ENCODE measurements around the gene FYB1.
A peak's percentile ranks its signal among the peaks of the same experiment; 100 is the strongest.
"Not testable (repeated sequence)": the region's sequence is repeated elsewhere in the genome, so short reads cannot be mapped to it uniquely, and the experiment has no call there.

Gene FYB1

DNA sequence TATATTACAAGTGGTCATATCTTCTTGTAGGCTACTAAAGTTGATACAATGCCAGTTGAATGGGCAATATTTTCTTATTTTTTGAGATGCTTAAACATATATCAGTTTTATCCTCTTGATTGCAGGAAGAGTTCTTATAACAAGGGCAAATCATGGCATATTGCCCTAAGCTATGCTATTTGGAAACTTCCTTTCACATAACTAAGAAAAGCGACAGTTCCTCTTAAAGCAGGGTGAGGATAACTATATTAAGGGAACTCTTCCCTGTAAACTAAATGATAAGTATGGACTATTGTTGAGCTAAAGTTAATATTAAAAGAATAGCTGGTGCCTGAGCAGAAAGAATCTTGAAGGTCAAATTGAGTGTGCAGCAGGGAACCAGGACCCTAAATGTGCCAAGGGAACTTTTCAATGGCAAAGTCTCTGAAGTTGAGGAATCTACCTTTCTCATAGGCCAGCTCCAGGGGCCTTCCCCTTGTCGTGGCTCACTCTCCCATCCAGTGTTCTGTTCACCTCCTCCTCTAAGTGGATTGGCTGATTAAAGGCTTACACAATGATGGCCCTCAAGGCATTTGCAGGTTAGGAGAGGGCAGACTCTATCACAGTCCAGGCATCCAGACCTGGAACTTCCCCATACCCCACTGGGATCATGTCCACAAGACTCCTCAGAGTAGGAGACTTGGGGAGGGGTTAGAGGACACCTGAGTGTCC, 26.8 kb downstream of the FYB1 start:
- H3K27me3 Mint-ChIP-seq (ENCODE audit: low read depth) = no peaks in the 10 kb centered on the region
- peak overlapping the region; percentile 81 for H3K27ac Mint-ChIP-seq

DNA sequence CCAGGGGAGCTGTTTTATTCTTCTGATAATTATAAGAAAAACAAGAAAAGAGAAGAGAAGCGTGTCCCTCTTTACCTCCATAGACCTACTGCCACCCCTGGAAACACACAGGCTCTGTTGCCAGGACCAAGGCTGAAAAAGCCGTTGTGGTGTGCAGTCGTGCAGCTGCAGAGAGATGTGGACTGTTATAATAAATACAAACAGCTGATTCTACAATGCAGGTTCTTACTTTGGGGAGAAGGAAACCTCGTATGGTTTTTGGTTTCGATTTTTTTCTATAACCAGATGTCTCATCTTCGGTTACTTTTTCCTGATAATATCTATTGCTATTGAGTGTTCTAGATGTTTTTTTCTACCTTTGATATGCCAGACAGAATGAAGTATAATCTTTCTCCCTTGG, 28.1 kb downstream of the FYB1 start:
- Mint-ChIP-seq H3K4me3 (peak overlapping the region; percentile 80), H3K27ac (peak overlapping the region; percentile 84), H3K9me3 (no peaks in the 10 kb centered on the region), H3K27me3 (ENCODE audit: low read depth) (no peaks in the 10 kb centered on the region), H3K4me1 (ENCODE audit: low read depth) (peaks cover 87% of the 10 kb centered on the region), H3K36me3 (ENCODE audit: low read depth) (peaks cover 32% of the 10 kb centered on the region)

More for the DNA sequence above, 26.8 kb downstream of the FYB1 start:
- H3K4me1 Mint-ChIP-seq (ENCODE audit: low read depth) = peaks cover 84% of the 10 kb centered on the region
- H3K36me3 Mint-ChIP-seq (ENCODE audit: low read depth) = peaks cover 34% of the 10 kb centered on the region
- H3K9me3 Mint-ChIP-seq = no peaks in the 10 kb centered on the region
- H3K4me3 Mint-ChIP-seq = peak overlapping the region; percentile 83

DNA sequence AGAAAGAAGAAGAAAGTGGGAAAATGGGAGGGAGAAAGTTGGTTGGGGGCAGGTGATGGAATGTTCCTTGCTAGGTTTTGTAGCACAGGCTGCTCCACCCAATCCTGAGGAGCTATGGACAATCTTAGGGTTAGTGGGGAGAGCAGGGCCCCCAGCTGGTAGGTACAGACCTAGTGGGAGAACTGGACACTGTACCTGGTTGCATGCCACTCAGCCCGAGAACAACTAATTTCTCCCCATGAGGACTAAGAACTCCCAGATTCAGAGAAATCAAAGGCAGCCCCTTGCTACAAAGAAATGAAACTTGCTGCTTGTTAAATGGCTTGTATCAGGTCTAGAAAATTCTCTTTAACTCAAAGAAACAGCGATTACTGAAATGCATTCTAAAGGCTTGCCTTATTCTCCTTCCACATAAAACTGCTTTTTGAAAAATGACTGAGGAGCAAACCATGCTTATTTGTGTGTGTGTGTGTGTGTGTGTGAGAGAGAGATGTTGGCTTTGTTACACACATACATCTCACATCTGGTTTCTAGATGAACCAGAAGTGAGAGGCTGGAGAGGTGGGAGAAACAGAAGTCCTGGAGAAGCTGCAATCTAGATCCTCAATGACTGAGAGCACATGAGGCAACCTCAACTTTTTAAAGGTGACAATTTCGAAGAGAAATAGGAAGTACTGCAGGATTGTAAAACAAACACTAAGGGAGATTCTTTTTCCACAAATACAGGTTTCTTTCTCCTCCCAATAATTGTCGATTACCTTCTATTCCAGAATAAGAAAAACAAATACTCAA, 28.9 kb downstream of the FYB1 start:
- H3K4me3 Mint-ChIP-seq = peak overlapping the region; percentile 80
- H3K36me3 Mint-ChIP-seq (ENCODE audit: low read depth) = peaks cover 33% of the 10 kb centered on the region
- peaks cover 89% of the 10 kb centered on the region for H3K4me1 Mint-ChIP-seq (ENCODE audit: low read depth)
- H3K27me3 Mint-ChIP-seq (ENCODE audit: low read depth) = no peaks in the 10 kb centered on the region
- no peaks in the 10 kb centered on the region for H3K9me3 Mint-ChIP-seq
- peak overlapping the region; percentile 84 for H3K27ac Mint-ChIP-seq

DNA sequence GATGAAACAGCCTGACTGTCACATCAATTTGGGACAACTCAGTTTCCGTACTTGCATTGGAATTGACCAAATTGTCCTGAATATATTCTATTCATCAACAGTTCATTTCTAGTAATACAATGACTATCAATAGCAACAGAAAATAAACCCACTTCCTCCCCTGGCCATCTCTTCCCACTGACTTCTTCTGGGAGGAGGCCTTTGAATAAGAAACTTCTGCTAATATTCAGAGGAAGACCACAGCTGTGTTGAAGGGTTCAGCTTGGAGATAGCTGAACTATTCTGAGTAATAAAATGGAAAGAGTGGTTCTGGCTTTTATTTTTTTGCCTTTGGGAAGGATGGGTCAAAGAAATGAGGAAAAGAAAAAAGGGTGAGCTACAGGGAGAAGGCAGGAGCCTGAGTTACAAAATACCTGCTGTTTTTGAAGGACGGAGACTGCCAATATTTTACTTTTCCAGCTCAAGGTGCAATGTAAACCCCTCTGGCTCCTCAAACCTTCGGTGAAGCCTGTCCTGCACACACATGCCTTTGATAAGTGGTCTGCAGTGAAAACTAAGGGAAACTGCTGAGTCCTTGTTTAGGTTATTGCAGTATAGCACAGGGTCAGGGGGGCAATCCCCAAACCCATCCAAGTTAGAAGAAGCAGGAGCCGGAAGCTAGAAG, 29.9 kb downstream of the FYB1 start:
- Mint-ChIP-seq H3K27ac (peak overlapping the region; percentile 84), H3K36me3 (ENCODE audit: low read depth) (peaks cover 25% of the 10 kb centered on the region), H3K4me1 (ENCODE audit: low read depth) (peaks cover 85% of the 10 kb centered on the region), H3K4me3 (peak overlapping the region; percentile 80), H3K27me3 (ENCODE audit: low read depth) (no peaks in the 10 kb centered on the region), H3K9me3 (no peaks in the 10 kb centered on the region)

DNA sequence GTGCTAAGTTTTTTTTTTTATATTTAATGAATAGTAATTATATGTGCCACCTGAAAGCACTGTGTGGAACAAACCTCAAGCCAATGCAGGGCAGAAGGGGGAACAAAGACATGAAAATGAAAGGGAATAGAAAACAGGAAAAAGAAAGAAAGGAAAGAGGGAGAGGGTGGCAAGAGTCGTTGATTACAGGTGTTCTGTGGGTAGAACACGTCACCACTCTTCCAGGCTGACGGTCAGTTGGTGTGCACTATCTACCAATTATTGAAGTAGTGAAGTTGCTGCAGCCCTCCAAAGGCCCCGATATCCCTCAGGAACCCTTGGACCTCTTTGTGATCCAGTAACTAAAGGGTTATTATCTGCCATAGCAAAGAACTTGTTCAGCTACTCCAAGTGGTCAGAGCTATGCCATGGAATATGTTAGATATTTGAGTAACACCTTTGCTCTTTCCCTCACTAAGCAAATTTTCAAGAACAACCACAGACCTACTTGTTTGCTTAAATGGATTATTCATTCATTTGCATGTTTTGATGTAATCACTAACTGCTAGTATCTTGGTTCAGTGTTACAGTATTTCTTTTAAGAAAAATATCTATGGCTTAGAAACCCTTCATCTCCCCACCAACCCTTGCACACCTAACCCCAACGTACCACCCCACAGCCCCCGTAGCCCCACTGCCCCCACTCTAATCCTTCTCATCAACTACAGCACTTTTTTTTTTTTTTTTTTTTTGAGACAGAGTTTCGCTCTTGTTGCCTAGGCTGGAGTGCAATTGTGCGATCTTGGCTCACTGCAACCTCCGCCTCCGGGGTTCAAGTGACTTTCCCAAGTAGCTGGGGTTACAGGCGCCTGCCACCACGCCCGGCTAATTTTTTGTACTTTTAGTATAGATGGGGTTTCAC, 31.3 kb downstream of the FYB1 start:
- peaks cover 79% of the 10 kb centered on the region for H3K4me1 Mint-ChIP-seq (ENCODE audit: low read depth)
- H3K9me3 Mint-ChIP-seq = no peaks in the 10 kb centered on the region
- H3K27me3 Mint-ChIP-seq (ENCODE audit: low read depth) = no peaks in the 10 kb centered on the region
- peaks cover 17% of the 10 kb centered on the region for H3K36me3 Mint-ChIP-seq (ENCODE audit: low read depth)
- peak overlapping the region; percentile 84 for H3K27ac Mint-ChIP-seq
- H3K4me3 Mint-ChIP-seq = peak overlapping the region; percentile 80

DNA sequence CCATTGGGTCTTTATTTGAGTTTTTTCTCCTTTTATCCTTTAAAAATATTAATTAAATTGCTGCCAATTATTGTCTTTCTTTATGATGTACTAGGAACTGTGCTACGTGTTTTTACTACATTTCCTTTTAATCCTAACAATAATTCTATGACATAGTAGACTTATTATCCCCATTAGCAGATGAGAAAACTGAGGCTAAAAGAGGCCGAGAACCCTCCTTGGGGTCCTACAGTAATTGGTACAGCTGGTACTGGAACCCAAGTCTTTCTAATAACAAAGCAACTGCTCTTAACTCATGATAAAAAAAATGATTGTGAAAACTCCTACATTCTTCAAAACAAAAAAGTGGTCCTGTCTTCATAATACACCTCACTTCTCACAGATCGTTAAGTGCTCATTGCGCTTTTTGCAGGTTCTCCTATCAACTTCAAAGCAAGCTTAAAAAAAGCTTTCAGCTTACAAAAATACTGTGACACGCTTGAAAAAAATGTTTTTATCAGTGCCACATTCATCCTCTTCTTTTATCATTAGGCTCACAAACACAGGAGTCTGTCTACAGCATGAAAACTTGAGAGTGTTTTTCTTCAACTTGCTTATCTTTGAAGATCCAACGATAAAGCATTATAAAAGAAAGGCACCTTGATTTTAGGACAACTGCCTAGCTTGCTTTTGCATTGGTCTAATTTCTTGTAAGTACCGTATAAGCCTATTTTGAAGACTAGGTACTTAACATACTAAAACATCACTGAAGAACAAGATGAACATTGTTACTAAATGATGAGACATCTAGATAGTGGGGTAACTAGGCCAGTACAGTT, 32.4 kb downstream of the FYB1 start:
- no peaks in the 10 kb centered on the region for H3K9me3 Mint-ChIP-seq
- peak overlapping the region; percentile 80 for H3K4me3 Mint-ChIP-seq
- no peaks in the 10 kb centered on the region for H3K27me3 Mint-ChIP-seq (ENCODE audit: low read depth)
- H3K36me3 Mint-ChIP-seq (ENCODE audit: low read depth) = peaks cover 20% of the 10 kb centered on the region
- peaks cover 77% of the 10 kb centered on the region for H3K4me1 Mint-ChIP-seq (ENCODE audit: low read depth)
- peak overlapping the region; percentile 84 for H3K27ac Mint-ChIP-seq

DNA sequence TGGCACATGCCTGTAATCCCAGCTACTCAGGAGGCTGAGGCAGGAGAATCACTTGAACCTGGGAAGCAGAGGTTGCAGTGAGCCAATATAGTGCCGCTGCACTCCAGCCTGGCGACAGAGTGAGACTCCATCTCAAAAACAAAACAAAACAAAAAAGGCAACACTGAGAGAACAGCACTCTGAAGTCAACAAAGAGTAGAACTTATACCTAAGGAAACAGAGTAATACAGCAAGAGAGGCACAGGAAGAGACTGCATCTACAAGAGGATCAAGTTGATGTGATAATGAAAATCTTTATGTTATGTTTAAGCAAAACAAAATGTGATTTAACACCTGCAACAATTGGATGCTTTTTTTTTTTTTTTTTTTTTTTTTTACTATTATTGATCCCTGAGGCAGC, 33.1 kb downstream of the FYB1 start:
- Mint-ChIP-seq H3K4me1 (ENCODE audit: low read depth) (peaks cover 76% of the 10 kb centered on the region), H3K36me3 (ENCODE audit: low read depth) (peaks cover 24% of the 10 kb centered on the region), H3K27ac (peak overlapping the region; percentile 91), H3K4me3 (peak overlapping the region; percentile 84), H3K27me3 (ENCODE audit: low read depth) (no peaks in the 10 kb centered on the region), H3K9me3 (no peaks in the 10 kb centered on the region)

DNA sequence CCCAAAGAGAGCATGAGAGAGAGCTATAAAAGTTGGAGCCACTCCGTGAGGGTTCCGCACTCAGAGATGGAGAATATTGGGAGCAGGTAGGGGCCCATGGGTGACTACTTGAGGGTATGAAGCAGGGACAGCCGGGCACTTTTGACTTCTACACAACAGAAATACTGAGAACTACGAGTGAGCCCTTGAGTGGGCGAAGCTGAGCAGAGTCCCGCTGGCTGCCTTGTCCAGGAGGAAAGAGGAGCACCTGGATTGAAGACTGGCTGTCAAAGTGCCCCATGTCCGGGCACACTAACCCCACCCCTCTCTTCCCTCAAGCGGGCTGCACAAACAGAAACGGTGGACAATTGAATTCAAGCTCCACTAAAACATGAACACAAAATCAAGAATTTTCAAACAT, 33.6 kb downstream of the FYB1 start:
- H3K4me1 Mint-ChIP-seq (ENCODE audit: low read depth) = peaks cover 73% of the 10 kb centered on the region
- H3K27me3 Mint-ChIP-seq (ENCODE audit: low read depth) = no peaks in the 10 kb centered on the region
- peak overlapping the region; percentile 84 for H3K4me3 Mint-ChIP-seq
- H3K9me3 Mint-ChIP-seq = no peaks in the 10 kb centered on the region
- peaks cover 24% of the 10 kb centered on the region for H3K36me3 Mint-ChIP-seq (ENCODE audit: low read depth)
- H3K27ac Mint-ChIP-seq = peak overlapping the region; percentile 91

DNA sequence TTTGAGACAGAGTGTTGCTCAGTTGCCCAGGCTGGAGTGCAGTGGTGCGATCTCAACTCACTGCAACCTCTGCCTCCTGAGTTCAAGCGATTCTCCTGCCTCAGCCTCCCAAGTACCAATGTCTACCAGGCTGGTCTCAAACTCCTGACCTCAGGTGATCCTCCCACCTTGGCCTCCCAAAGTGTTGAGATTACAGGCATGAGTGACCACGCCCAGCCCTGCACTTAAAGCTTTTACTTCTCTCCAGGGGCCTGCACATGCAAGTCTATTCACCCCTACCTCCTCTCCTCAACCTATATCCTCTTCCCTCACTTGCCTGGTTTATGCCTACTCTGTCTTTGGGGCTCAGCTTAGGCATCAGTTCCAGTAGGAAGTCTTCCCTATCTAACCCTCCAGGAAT, 39.8 kb downstream of the FYB1 start:
- Mint-ChIP-seq H3K27ac (peak overlapping the region; percentile 77), H3K4me1 (ENCODE audit: low read depth) (peaks cover 80% of the 10 kb centered on the region), H3K36me3 (ENCODE audit: low read depth) (peaks cover 44% of the 10 kb centered on the region), H3K4me3 (peak overlapping the region; percentile 70)
- H3K27me3 Mint-ChIP-seq (ENCODE audit: low read depth); H3K9me3 Mint-ChIP-seq: not testable (repeated sequence)

DNA sequence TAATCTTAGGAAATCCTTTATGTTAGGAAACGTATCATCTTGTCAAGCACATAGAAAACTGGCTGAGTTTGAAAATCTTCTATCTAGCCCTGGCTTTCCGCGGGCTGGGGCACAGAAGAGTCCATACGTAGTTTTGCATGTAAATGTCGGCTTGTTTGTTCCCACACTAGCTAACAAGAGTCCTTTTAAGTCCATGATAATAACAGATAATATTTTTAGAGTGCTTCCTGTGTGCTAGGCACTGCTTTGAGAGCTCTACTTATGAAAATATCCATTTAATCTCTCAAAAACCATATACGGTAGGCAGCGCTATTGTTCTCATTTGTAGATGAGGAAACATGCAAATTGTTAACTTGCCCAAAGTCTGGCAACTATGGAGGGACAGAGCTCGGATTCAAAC, 40.5 kb downstream of the FYB1 start:
- peak overlapping the region; percentile 70 for H3K4me3 Mint-ChIP-seq
- peak overlapping the region; percentile 77 for H3K27ac Mint-ChIP-seq
- H3K4me1 Mint-ChIP-seq (ENCODE audit: low read depth) = peaks cover 86% of the 10 kb centered on the region
- no peaks in the 10 kb centered on the region for H3K27me3 Mint-ChIP-seq (ENCODE audit: low read depth)
- H3K9me3 Mint-ChIP-seq = peaks cover 3% of the 10 kb centered on the region
- H3K36me3 Mint-ChIP-seq (ENCODE audit: low read depth) = peaks cover 51% of the 10 kb centered on the region

DNA sequence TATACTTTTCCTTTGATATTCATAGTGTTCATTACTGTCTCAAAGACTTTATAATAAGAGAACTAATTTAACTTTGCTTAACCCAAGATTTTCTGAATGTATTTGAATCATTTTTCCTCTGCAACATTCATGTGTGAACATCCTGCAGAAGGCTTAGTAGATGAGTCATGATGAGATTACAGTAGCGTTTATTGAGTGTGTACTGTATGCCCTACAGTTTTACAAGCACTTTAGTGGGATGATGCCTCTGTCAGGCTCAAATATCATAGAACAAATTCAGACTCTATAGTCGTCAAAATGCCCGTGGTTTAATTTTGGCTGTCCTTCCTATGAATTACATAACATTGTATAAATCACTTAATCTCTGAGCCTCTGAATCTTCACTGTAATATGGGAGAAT, 41.2 kb downstream of the FYB1 start:
- Mint-ChIP-seq H3K27ac (peak overlapping the region; percentile 77), H3K4me1 (ENCODE audit: low read depth) (peaks cover 87% of the 10 kb centered on the region), H3K4me3 (peak overlapping the region; percentile 70), H3K27me3 (ENCODE audit: low read depth) (no peaks in the 10 kb centered on the region), H3K36me3 (ENCODE audit: low read depth) (peaks cover 53% of the 10 kb centered on the region), H3K9me3 (peaks cover 9% of the 10 kb centered on the region)

DNA sequence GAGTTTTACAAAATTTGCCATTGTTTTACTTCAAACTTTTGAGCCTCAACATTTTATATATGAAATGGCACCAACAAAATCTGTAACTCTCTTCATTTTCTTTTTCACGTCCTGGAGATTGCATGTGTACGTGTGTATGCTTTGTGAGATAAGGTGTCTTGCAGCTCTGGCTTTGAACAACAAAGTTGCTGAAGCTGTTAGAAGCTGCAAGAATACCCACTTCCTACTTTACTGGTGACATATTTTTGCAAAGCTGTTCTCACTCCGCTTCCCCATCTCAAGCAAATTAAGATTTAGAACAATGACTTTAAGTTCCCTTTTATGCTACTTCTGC, 41.8 kb downstream of the FYB1 start:
- peak overlapping the region; percentile 70 for H3K4me3 Mint-ChIP-seq
- peak overlapping the region; percentile 77 for H3K27ac Mint-ChIP-seq
- no peaks in the 10 kb centered on the region for H3K27me3 Mint-ChIP-seq (ENCODE audit: low read depth)
- H3K4me1 Mint-ChIP-seq (ENCODE audit: low read depth) = peaks cover 88% of the 10 kb centered on the region
- peaks cover 15% of the 10 kb centered on the region for H3K9me3 Mint-ChIP-seq
- peaks cover 57% of the 10 kb centered on the region for H3K36me3 Mint-ChIP-seq (ENCODE audit: low read depth)

DNA sequence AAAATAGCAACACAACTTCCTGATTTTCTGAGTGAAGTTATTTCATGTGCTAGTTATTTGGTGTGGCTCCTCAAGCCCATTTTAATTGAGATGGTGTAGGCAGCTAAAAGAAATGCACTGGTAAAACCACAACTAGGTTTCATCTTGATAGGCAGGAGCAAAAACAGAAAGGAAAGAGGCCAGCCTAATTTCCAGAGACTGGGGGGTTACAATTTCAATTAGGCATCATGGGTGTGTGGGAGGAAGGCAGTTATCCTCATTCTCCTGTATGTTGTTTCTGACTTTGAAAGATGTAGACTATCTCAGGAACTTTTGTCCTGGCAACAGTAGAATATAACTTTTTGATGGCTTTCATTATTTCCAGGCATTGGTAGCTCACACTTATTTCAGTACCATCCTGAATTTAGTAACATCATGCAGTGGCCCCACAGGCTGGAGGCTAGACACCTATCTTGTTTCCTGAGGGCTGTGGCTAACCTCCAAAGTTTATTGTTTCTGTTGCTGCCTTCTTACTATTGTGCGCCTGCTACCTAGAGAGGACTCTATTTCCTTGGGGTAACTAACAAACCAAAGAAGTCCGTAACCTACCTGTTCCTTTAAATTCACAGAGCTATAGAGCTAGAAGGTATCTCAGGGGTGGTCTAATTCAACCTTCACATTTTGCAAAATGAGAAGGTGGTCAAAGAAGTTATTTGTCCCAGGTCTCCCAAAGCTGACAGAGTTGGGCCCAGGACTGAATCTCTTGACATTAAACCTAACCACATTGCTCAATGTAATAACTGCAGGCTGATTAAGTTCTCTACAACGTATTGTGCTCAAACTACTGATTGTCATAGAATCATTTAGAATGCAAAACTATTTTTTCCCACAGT, 42.4 kb downstream of the FYB1 start:
- H3K27ac Mint-ChIP-seq = peak overlapping the region; percentile 77

More for the DNA sequence above, 42.4 kb downstream of the FYB1 start:
- Mint-ChIP-seq H3K36me3 (ENCODE audit: low read depth) (peaks cover 58% of the 10 kb centered on the region), H3K4me1 (ENCODE audit: low read depth) (peaks cover 86% of the 10 kb centered on the region), H3K27me3 (ENCODE audit: low read depth) (no peaks in the 10 kb centered on the region), H3K4me3 (peak overlapping the region; percentile 70), H3K9me3 (peaks cover 16% of the 10 kb centered on the region)
